GM23248 (cell line): ENCODE measurements around the gene FAM217B.

ENCODE experiments used
- EZH2 ChIP-seq: fragments of 200-600 bp; sonication (generic); IDR thresholded peaks from 2 replicates; pipeline ENCODE4 v1.6.1; 2018; ENCODE audit warnings: antibody characterized with exemption, mild to moderate bottlenecking; ENCODE audit not compliant: insufficient read depth, poor library complexity, severe bottlenecking
- EZH2phosphoT487 ChIP-seq: fragments of 200-600 bp; sonication (generic); IDR thresholded peaks from 2 replicates; pipeline ENCODE4 v1.6.1; 2018; ENCODE audit warnings: antibody characterized with exemption, moderate library complexity, mild to moderate bottlenecking, low read depth; ENCODE audit not compliant: insufficient read depth

DNA sequence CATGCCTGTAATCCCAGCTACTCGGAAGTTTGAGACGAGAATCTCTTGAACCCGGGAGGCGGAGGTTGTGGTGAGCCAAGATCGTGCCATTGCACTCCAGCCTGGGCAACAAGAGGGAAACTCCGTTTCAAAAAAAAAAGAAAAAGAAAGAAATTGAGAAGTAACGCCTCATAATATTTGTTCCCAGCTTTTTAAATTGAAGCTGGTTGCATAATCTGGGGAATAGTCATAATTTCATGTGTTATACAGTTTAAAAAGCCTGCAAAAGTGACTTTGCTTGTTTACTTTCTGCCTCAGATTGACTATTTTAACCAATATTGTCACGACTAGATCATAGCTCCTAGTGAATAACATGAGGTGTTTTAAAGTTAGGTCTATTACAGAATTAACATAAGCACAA, 7.2 kb downstream of the FAM217B start:
- no peak for TF ChIP-seq EZH2
- no peak for TF ChIP-seq EZH2phosphoT487
